WI38 (cell line): ENCODE data around the gene CFAP221.

Experiments used
- H3K4me3 ChIP-seq: 2 replicates; pipeline ENCODE4 v1.5.1; 2011; ENCODE audit warnings: low read depth, mild to moderate bottlenecking, control low read depth, low read length
- TF ChIP-seq, protein P1 (sequence below): IDR thresholded peaks from 2 replicates; pipeline ENCODE4 v1.5.1; 2012; ENCODE audit warnings: low read depth, mild to moderate bottlenecking, control low read depth, low read length

CFAP221 gene

DNA sequence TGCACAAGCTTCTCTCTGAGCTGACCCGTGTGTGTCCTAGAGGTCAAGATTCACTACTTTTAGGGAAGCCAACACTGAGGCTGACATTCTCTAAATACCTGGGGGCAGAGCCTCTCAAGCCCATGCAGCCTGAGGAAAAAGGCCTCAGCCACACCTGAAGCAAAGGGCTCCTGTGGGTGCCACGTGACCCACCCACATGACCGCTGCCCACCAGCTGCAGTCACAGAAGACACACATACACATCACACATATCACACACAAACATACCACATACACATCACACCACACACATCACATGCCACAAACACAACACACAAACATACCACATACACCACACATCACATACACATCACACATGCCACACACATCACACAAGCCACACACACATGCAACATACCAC lies 149.3 kb downstream of the CFAP221 start:
- no peak overlapping the region for H3K4me3 ChIP-seq
- TF ChIP-seq, protein P1, sequence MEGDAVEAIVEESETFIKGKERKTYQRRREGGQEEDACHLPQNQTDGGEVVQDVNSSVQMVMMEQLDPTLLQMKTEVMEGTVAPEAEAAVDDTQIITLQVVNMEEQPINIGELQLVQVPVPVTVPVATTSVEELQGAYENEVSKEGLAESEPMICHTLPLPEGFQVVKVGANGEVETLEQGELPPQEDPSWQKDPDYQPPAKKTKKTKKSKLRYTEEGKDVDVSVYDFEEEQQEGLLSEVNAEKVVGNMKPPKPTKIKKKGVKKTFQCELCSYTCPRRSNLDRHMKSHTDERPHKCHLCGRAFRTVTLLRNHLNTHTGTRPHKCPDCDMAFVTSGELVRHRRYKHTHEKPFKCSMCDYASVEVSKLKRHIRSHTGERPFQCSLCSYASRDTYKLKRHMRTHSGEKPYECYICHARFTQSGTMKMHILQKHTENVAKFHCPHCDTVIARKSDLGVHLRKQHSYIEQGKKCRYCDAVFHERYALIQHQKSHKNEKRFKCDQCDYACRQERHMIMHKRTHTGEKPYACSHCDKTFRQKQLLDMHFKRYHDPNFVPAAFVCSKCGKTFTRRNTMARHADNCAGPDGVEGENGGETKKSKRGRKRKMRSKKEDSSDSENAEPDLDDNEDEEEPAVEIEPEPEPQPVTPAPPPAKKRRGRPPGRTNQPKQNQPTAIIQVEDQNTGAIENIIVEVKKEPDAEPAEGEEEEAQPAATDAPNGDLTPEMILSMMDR = no peak

DNA sequence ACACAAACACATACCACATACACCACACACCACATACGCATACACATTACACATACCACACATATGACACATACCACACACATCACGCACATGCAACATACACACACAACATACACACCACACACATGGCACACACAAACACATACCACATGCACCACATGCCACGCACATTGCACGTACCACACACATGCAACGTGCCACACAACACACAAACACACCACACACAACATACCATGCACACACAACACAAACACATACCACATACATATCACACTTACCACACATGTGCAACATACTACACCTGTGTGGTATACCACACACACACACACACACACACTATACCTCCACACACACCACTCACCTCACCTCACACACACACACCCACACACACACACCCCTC lies 149.7 kb downstream of the CFAP221 start:
- no peak overlapping the region for H3K4me3 ChIP-seq
- TF ChIP-seq, protein P1 = no peak

DNA sequence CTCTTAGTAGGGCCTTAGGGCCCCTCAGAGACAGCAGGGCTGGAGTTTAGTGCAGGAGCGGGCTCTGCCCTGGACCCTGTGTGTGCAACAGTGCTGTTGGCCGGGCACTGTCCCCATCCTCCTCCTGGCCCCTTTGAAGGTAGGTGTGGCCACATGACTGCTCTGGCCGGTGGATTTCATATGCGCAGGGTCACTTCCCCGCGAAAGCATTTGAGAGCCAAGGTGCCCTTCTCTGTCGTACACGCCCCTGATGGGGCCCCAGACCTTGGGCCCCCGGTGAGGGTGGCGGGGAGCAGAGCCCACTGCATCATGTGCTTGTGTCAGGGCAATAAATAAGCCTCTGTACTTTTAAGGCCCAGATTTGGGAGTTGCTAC lies 150.2 kb downstream of the CFAP221 start:
- TF ChIP-seq, protein P1 = no peak
- no peak overlapping the region; the same call in 1 of the 2 replicates for H3K4me3 ChIP-seq

DNA sequence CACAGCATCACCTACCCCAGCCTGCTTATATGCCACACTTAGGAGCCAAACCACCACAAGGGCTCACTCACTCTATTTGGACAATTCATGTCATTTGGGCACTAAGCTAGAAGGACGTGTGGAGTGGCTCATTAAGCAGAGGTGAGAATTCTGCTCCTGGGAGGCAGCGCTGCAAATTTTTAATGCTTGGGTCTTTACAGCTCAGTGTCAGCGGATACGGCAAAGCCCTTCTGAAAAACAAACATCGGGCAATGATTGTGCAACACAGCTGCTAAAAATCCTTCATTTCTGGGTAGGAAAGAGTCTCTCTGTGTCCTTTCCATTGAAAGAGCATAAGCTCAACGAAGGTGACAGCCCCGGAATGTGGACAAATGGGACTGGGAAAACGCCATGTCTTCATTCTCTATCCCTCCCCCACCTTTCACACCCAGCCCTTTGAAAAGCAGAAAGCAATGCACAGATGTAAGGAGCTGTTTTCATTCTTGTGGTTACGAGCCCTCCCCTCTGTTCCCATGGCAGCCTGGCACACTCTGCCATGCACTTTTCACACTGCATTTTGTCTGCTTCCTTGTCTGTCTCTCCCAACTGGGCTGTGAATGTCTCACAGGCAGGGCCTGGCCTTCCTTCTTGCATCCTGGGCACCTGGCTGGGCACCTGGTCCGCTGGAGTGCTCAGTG lies 150.7 kb downstream of the CFAP221 start:
- H3K4me3 ChIP-seq = peak overlapping the region; percentile 34
- TF ChIP-seq, protein P1 = no peak

DNA sequence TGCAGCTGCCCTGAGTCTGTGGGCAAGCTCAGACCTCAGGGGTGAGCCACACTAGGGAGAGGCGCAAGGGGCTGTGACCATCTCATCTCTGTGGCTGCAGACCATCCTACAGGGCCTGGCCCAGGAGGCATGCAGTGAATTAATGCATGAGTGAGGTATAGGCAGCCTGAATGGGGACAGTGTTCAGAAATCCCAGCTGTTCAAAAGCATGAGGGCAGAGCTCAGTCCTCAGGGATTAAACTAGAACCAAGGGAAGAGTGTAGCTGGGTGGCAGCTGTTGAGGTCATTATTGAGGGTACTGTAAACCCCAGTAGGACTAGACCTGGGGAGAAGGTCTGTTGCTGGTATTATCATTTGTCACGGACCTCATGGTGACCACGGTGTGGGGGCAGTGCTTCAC lies 151.8 kb downstream of the CFAP221 start:
- TF ChIP-seq, protein P1 = no peak
- H3K4me3 ChIP-seq = no peak overlapping the region

DNA sequence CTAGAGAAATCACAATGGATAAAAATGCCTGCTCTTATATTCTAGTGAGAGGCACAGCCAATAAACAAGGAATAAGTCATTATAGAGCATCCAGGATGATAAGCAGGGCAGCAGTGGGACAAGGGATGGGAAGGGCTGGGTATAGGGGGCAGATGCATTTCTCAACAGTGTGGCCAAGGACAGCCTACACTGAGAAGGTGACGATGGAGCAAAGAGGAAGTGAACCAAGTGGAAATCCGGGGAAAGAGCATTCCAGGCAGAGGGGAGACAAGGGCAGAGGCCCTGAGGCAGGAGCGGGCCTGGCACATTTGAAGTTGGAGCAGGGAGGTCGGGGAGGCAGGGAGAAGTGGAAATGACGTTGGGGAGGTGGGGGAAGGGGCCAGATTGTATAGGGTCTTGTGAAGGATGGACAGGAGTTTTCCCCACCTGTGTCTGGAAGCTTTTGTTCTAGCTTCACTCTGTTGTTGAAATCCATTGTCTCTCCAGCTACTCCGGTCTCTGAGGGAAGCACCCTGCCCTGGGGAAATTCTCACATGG lies 152.3 kb downstream of the CFAP221 start:
- TF ChIP-seq, protein P1 = no peak
- no peak overlapping the region for H3K4me3 ChIP-seq

DNA sequence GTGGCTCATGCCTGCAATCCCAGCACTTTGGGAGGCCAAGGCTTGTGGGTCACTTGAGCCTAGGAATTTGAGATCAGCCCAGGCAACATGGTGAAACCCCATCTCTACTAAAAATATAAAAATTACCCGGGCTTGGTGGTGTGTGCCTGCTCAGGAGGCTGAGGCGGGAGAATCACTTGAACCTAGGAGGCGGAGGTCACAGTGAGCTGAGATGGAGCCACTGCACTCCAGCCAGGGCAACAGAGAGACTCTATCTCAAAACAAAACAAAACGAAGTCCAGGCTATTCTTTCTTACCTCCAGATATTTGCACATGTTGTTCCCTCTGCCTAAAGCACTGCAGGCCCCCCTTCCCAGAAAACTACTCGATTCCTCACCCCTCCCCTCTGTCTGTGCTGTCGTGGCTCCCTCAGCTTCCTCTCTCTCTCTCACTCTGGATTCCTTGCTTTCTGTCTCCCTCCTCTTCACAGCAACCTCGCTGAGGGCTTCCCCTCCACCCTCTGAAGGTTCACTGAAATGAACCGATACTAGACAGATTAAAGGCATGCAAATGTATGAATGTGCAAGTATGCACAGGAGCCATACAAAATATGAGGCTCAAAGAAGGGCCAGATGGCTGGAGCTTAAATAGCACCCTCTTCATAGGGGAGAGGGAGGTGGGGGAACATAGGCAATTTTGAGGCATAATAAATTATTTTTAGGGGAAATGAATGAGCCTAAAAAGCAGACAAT lies 153.2 kb downstream of the CFAP221 start:
- TF ChIP-seq, protein P1 = no peak
- no peak overlapping the region for H3K4me3 ChIP-seq
